PC-3 (cell line): Measurements from ENCODE around the gene NPTX1. TPM values are rescaled to one million over a fixed set of nuclear protein-coding genes. Genes with fewer than 3 reads are reported as not detected.

Experiments
- ATAC-seq: fragments of 200-7000 bp; cut with Tn5 transposase; 2 replicates; pipeline ENCODE4 v1.9.1; 2020; ENCODE audit warnings: mild to moderate bottlenecking, moderate library complexity
- BruUV-seq: library from RNA; stranded (reverse); fragments of 400-500 nt; replicated peaks from 2 replicates; lab custom pipeline; 2021; lab: Mats Ljungman, UMichigan
- CTCF ChIA-PET: fragments of 300-600 bp; sonication (Branson Sonifier 250); formaldehyde crosslinking; loops from one replicate; lab custom pipeline; 2022; ENCODE audit warnings: antibody characterized with exemption; lab: Charles Lee
- POLR2A ChIA-PET: fragments of 300-600 bp; sonication (Branson Sonifier 250); formaldehyde crosslinking; loops from one replicate; lab custom pipeline; 2022; ENCODE audit warnings: antibody characterized with exemption; ENCODE audit not compliant: unreplicated experiment; lab: Charles Lee
- DNase-seq: peaks from one replicate; pipeline ENCODE4 v3.0.0-alpha.2; 2015
- H2AFZ ChIP-seq: fragments of 300-600 bp; sonication (generic); 2 replicates; pipeline ENCODE4 v1.6.0; 2016; ENCODE audit warnings: antibody characterized with exemption, low read length
- H3F3A ChIP-seq: fragments of 300-600 bp; sonication (generic); one replicate; pipeline ENCODE4 v1.6.0; 2017; ENCODE audit warnings: antibody characterized with exemption, low read length, control low read depth, mild to moderate bottlenecking; ENCODE audit not compliant: unreplicated experiment
- H3K27ac ChIP-seq: fragments of 300-600 bp; sonication (generic); 2 replicates; pipeline ENCODE4 v1.5.1; 2016; ENCODE audit warnings: mild to moderate bottlenecking, low read length
- H3K27me3 ChIP-seq: fragments of 300-600 bp; sonication (generic); 2 replicates; pipeline ENCODE4 v1.6.1; 2016; ENCODE audit warnings: low read length, mixed read lengths
- H3K36me3 ChIP-seq: fragments of 300-600 bp; sonication (generic); 2 replicates; pipeline ENCODE4 v1.6.1; 2016; ENCODE audit warnings: low read depth, mixed run types, low read length, mixed read lengths
- H3K4me1 ChIP-seq: fragments of 300-600 bp; sonication (generic); 2 replicates; pipeline ENCODE4 v1.5.1; 2016; ENCODE audit warnings: low read length; ENCODE audit not compliant: insufficient read depth
- H3K4me2 ChIP-seq: fragments of 300-600 bp; sonication (generic); 2 replicates; pipeline ENCODE4 v1.6.0; 2016; ENCODE audit warnings: low read length
- H3K4me3 ChIP-seq: fragments of 300-600 bp; sonication (generic); 2 replicates; pipeline ENCODE4 v1.5.1; 2016; ENCODE audit warnings: mild to moderate bottlenecking, low read length, mixed read lengths
- H3K79me2 ChIP-seq: fragments of 300-600 bp; sonication (generic); 2 replicates; pipeline ENCODE4 v1.6.1; 2017; ENCODE audit warnings: low read length, mixed read lengths
- H3K9ac ChIP-seq: fragments of 300-600 bp; sonication (generic); 2 replicates; pipeline ENCODE4 v1.6.0; 2016; ENCODE audit warnings: mild to moderate bottlenecking, low read length
- H3K9me2 ChIP-seq: fragments of 300-600 bp; sonication (generic); replicated peaks from 2 replicates; pipeline ENCODE4 v1.6.1; 2016; ENCODE audit warnings: mixed run types, low read length, mixed read lengths
- H3K9me3 ChIP-seq: fragments of 300-600 bp; sonication (generic); 2 replicates; pipeline ENCODE4 v1.6.1; 2016; ENCODE audit warnings: low read length, mixed read lengths
- H4K20me1 ChIP-seq: fragments of 300-600 bp; sonication (generic); 2 replicates; pipeline ENCODE4 v1.6.1; 2016; ENCODE audit warnings: low read length, mixed read lengths
- CTCF ChIP-seq: fragments of 300-600 bp; sonication (generic); conservative IDR thresholded peaks from 2 replicates; pipeline ENCODE4 v1.5.1; 2017; ENCODE audit warnings: antibody characterized with exemption, low read depth, mild to moderate bottlenecking, low read length
- EZH2 ChIP-seq: fragments of 300-600 bp; sonication (generic); IDR thresholded peaks from one replicate; pipeline ENCODE4 v1.6.1; 2017; ENCODE audit warnings: antibody characterized with exemption, mild to moderate bottlenecking, low read length; ENCODE audit not compliant: unreplicated experiment
- EZH2phosphoT487 ChIP-seq: fragments of 300-600 bp; sonication (generic); IDR thresholded peaks from 2 replicates; pipeline ENCODE4 v1.6.1; 2018; ENCODE audit warnings: mild to moderate bottlenecking, antibody characterized with exemption, low read length, borderline replicate concordance
- intact Hi-C: fragments of 100-400 bp; cut with micrococcal nuclease; formaldehyde crosslinking; loops from 2 replicates; pipeline ENCODE4 v1.9.0; 2023
- total RNA-seq: library from RNA; depleted of rRNA; stranded (reverse); fragments of >200 nt; gene quantifications from 2 replicates; pipeline ENCODE4 v1.2.3, GENCODE V29; 2014

Gene NPTX1
- total RNA-seq, 1 experiment from 2014 or later = 0.55 TPM

DNA sequence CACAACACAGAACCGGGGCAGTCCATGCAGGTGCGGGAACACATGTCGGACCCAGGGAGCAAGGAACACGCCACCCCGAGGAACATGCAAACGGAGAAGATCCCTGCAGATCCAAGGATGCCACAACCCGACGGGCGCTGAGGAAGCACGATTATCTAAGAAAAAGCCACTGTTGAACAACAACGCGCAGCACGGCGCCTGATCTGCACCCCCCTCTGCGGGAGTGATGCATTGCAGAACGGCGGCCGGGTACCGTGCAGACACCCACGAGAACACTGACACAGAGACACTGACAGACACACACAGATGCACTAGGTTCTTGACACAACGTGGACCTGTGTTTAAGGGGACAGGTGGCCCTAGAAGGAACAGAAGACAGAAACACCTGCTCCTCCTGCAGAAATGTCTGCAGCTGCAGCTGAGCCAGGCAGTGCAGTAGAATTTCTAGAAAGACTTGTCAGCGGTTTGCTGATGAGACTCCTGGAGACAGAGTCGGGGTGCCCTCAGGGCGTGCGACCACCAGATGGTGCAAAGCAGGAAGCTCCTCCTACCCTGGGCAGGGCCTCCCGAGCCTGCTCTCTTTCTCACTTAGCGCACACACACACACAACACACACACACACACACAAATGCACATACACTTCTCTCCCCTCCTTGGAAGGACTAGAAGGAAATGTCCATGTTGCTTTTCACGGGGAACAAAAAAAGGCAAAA is 7.5 kb downstream of the NPTX1 start:
- ChIA-PET POLR2A (interaction anchor here (0.6 kb wide), 1 partner anchor 67 kb away, joined by 24 read pairs; no protein-coding TSS in a partner anchor), CTCF (no interaction called here)
- H3F3A ChIP-seq = no peaks in the 10 kb centered on the region
- no peak overlapping the region for H3K4me2 ChIP-seq
- intact Hi-C loops = no loop called here
- no peaks in the 10 kb centered on the region for H3K36me3 ChIP-seq
- H3K9me3 ChIP-seq = no peaks in the 10 kb centered on the region
- no peaks in the 10 kb centered on the region for H3K79me2 ChIP-seq
- no peak overlapping the region for H3K27ac ChIP-seq
- H3K4me1 ChIP-seq = no peaks in the 10 kb centered on the region
- no peaks in the 10 kb centered on the region for H3K9me2 ChIP-seq
- no peak for ATAC-seq
- no peak overlapping the region for H3K9ac ChIP-seq
- no TSS peak for BruUV-seq
- no peak overlapping the region for H2AFZ ChIP-seq
- H3K27me3 ChIP-seq = peaks cover 41% of the 10 kb centered on the region
- no peak overlapping the region for H3K4me3 ChIP-seq
- DNase-seq = no peak
- TF ChIP-seq EZH2 (no peak), CTCF (no peak), EZH2phosphoT487 (no peak)
- H4K20me1 ChIP-seq = no peaks in the 10 kb centered on the region

- H3K79me2 ChIP-seq = no peaks in the 10 kb centered on the region
- H3K9ac ChIP-seq = no peak overlapping the region
- no peaks in the 10 kb centered on the region for H3K9me3 ChIP-seq
- DNase-seq = no peak
- H3K27me3 ChIP-seq = peaks cover 41% of the 10 kb centered on the region
- BruUV-seq = no TSS peak
- ChIA-PET POLR2A (no interaction called here), CTCF (no interaction called here)
- H3K4me1 ChIP-seq = no peaks in the 10 kb centered on the region
- H4K20me1 ChIP-seq = no peaks in the 10 kb centered on the region
- no peaks in the 10 kb centered on the region for H3F3A ChIP-seq
- no peak overlapping the region for H2AFZ ChIP-seq
- no peak overlapping the region for H3K4me3 ChIP-seq
- no peak overlapping the region for H3K4me2 ChIP-seq
- TF ChIP-seq CTCF (no peak), EZH2phosphoT487 (no peak), EZH2 (no peak)
- no peaks in the 10 kb centered on the region for H3K9me2 ChIP-seq
- no peak overlapping the region for H3K27ac ChIP-seq
- no peak; the same call in 1 of the 2 replicates for ATAC-seq
- H3K36me3 ChIP-seq = no peaks in the 10 kb centered on the region
- intact Hi-C loops = no loop called here
Observed at GRCh38 chr17:80468242-80468641, 8.2 kb downstream of the NPTX1 start.

GRCh38 chr17:80466188-80466705 is 10.2 kb downstream of the NPTX1 start:
- ATAC-seq (no peak), DNase-seq (no peak)
- no peaks in the 10 kb centered on the region for H3K4me1 ChIP-seq
- no TSS peak for BruUV-seq
- ChIA-PET POLR2A (no interaction called here), CTCF (no interaction called here)
- no peaks in the 10 kb centered on the region for H3K9me2 ChIP-seq
- H4K20me1 ChIP-seq = no peaks in the 10 kb centered on the region
- no peaks in the 10 kb centered on the region for H3K79me2 ChIP-seq
- H3K9ac ChIP-seq = no peak overlapping the region
- H3K4me2 ChIP-seq = no peak overlapping the region
- H2AFZ ChIP-seq = no peak overlapping the region
- no peak overlapping the region for H3K27ac ChIP-seq
- intact Hi-C loops = no loop called here
- H3F3A ChIP-seq = no peaks in the 10 kb centered on the region
- H3K36me3 ChIP-seq = no peaks in the 10 kb centered on the region
- peaks cover 41% of the 10 kb centered on the region for H3K27me3 ChIP-seq
- no peak for TF ChIP-seq EZH2phosphoT487
- no peak for TF ChIP-seq CTCF
- TF ChIP-seq EZH2 = no peak
- no peak overlapping the region for H3K4me3 ChIP-seq
- H3K9me3 ChIP-seq = no peaks in the 10 kb centered on the region
